GM15510 (cell line): ENCODE data around the gene HPSE2.

Experiments used
- POLR2A ChIP-seq: IDR thresholded peaks from 3 replicates; pipeline ENCODE4 v1.6.1; 2011; ENCODE audit warnings: borderline replicate concordance; ENCODE audit not compliant: insufficient read length; ENCODE audit errors: extremely low read depth

The HPSE2 gene

DNA sequence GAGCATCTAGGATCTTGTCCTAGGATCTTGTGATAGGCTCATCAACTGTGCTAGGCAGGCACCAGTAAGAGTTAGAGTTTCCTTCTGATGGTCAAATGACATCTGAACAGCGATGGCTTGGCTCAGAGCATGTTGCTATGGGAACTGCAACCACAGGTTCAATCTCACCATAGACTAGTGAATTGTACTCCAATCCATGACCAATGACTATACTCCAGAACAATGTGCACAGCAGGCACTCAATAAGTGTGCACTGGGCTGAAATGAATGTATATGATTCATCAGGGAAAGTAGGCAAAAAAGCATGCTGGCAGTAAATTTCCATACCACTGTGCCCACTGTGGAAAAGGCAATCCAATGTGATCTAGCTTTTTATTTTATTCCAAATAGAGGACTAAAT lies 625.4 kb downstream of the HPSE2 start:
- no peak for TF ChIP-seq POLR2A

DNA sequence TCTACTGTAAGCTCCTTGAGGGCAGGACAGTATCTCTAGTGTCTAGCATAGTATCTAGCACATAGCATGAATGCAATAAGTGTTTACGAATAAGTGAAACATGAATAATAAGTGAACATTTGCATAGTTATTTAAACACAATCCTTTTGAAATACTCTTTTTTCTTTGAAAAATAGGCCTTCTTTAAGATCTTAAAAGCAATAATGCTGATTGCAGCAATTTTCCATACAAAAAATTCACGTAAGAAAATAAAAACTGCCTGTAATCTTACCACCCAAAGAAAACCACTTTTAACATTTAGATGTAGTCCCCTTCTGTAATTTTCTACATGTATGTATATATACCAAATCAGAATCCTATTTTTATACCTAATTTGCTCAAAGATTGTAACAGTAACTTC lies 626.4 kb downstream of the HPSE2 start:
- TF ChIP-seq POLR2A = no peak

DNA sequence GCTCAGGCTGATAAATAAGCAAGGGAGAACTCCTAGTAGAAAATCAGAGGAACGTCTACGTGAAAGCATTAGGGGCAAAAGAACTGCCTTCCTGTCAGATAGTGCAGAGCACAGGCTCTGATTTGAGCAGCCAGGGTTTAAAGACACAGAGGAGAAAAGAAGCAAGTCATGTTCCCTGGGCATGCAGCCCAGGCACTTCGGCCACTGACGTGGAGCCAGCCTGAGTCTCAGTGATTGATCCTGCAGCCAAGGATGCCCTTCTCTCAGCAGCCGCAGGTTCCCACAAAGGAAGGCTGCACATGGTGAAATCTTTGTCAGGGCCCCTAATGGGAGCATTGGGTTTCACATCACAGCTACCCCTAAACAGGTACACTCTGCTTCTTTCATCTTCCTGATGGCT lies 627.2 kb downstream of the HPSE2 start:
- no peak for TF ChIP-seq POLR2A

DNA sequence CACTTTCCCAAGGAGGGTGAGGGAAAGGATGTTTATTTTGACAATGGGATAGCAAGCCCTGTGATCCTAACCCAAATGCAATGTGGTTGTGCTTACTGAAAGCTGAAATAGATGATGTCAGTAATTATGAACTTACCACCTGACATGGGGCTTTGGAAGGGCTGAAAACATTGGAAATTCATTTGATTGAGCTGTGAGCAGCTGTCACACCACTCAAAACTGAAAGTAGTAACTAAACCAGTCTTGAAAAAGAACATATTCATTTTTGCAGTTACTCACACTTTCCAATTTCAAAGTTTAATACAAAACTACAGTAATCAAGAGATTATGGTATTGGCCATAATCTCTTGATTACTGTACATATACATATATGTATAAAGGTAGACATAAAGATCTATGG lies 633.4 kb downstream of the HPSE2 start:
- no peak for TF ChIP-seq POLR2A

DNA sequence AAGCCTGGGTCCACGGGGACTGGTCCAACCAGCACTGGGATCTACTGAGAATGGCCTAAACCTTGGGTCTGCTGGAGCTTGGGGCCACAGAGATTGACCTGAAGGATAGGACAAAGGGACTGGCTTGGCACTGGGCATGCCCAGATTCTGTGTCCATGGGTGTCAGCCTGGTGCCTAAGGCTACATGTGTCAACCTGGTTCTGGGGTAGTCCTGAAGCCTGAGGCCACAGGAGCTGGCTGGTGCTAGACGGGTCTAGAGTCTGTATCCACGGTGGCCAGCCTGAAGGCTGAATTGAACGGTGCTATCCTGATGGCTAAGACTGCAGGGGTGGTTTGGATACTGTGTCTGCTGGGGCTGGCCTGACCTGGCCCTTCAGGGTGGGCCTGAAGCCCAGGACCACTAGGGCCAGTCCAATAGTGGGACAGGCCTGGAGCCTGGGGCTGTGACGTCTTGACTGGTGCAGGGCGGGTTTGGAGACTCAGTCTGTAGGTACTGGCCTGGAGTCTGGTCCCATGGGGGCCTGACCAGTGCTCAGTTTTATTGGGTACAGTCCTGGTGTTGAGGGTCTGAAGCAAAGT lies 636.5 kb downstream of the HPSE2 start:
- no peak for TF ChIP-seq POLR2A

DNA sequence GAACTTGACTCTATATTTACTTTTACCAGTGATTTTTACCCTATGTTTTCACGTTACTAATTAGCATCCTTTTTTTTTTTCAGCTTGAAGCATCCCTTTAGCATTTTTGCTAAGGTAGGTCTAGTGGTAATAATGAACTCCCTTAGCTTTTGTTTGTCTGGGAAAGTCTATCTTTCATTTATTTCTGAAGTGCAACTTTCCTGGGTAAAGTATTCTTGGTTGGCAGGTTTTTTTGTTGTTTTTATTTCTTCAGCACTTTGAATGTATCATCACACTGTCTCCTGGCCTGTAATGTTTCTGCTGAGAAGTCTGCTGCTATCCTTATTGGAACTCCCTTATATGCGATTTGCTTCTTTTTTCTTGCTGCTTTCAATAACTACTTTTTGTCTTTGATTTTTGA lies 639.2 kb downstream of the HPSE2 start:
- TF ChIP-seq POLR2A = no peak

DNA sequence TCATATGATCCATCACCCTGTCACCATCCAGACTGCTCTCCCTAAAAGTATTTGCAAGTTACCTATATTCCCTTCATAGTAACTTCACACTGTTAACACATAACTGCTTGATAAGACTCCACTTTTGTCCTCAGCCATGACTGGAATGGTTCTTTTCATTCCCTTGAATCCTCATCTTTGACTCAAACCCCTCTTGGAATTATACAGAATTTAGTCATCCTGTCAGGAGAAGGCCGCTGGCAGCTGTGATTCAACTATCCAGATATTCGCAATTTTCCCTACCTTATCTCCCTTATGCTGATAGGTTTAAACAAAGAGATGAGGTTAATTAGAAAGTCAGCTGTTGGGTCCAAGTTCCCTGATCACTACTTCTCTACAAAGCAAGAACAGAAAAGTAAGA lies 646.0 kb downstream of the HPSE2 start:
- no peak for TF ChIP-seq POLR2A

DNA sequence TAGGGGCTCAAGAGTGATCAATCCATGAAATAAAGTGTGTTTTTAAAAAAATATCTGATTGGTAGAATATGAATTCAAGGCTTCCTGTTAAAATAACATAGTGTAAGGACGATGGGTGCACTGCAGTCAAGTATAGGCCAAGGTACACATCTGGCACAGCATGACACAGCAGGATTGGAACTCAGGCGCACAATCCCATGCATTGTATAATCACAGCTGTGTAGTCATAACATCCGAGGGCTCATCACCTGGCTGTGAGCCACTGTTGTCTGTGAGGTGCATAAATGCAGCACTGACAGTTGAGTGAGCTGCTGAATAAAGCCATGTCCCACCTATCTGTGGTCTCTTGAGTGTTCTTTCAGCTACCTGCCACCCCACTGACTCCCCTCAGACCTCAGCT lies 646.6 kb downstream of the HPSE2 start:
- TF ChIP-seq POLR2A = no peak

DNA sequence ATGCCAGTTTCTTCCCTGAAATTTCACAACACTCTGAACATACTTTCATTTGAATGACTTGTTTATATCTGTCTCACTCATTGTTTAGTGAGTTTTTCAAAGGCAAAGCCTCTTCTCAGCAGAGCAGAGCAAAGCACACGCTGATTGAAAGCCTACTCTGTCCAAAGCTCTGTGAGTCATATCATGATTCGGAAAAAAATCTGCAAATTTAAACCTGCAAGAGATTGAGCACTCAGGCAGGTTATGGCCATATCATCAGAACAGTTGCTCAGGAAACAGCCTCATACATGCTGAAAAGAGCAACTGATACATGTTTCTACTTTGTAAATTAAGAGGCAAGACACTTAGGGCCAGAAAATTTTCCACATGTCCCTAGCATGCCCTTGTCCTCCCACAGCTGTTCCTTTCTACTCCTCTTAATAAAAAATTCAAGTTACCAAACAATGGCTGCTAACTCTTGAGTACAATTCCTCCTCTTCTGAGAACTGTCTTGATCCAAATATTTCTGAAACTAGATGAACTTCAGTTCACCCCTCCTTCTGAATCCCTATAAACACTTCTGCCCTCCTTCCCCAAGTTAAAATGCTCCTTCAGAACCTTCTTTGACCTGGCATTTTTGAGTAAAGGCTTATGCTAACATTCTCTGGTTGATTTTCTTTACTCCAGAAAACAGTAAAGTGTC lies 648.4 kb downstream of the HPSE2 start:
- TF ChIP-seq POLR2A = no peak

DNA sequence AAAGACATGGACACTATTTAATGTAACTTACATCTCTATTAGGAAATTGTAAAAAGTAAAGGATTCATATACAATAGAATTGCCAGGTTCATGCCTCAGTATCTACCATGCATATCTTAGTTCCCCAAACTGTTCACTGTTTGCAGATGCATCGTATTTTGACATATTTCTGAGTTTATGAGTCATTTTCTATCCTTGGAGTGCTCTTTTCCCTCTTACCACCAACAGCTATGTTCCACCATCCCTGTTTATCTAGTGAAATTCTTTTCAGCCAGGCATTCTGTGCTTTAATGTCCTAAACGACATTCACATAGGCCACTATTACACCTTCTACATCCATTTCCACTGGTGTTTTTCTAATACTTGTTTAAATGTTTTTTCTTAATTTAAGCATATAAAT lies 649.6 kb downstream of the HPSE2 start:
- TF ChIP-seq POLR2A = no peak

DNA sequence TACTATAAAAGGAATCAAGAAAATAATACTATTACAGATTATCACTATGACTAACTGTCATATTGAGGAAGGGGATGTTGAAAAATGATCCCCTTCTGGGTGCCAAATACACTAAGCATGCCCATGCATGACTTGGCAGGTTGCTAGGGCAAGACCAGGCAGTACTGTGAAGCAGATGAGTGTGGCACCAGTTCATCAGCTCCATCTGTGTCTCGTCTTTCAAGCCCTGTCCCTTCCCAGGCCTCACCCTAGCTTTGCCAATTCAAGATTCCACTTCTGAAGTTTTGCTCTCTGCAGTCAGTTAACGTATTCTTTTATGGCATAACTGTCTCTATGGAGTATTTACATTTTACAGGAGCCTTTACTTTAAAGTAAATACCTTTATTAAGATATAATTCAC lies 653.3 kb downstream of the HPSE2 start:
- no peak for TF ChIP-seq POLR2A

DNA sequence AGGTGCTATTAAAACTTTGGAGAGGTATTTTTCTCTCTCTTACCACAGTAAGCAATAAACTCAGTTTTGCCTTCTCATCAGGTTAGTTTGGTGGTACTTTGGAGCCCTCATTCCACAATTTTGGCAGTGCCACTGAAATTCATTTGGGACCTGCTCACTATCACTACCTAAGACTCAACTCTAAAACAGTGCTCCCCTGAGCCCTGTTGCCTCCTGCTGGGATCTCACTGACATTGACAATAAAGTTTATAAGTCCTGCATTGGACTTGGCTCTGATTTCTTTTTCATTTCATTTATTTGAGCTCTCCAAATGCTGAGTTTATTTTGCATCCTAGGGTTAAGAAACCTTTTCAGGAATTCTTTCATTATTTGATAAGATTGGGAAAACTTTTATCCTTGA lies 658.1 kb downstream of the HPSE2 start:
- TF ChIP-seq POLR2A = no peak

DNA sequence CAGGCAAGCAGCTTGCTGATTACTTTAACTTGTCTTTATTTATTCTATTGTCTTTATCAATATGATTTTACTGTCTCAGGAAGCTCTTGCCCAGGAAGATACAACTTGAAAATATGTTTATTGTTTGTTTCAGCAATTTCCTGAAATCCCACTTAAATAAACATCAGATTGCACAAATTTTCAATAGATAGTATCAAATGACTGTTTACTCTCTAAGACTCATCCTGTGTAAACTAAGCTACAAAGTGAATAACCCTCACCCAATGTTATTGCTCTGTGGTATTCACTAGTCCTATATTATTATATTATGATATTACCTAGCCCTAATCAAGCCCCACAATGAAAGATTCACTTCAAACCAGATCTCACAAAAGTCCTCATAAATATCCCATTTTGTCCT lies 658.5 kb downstream of the HPSE2 start:
- TF ChIP-seq POLR2A = no peak

DNA sequence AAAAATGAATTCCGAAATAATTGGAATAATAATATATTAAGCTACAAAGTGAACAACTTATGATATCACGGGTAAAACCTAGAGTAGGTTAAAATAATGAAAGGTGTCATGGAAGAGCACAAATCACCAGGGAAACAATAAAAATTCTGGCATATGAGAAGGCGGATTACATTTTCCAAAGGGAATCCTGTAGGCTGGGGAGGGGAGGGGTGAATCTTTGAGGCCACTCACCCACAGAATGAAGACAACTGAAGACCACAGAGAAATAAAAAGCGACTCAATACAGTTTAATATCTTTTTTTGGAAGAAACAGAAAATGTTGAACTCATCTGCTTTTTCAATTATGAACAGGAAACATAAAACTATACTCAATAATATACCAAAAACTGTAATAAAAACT lies 659.6 kb downstream of the HPSE2 start:
- no peak for TF ChIP-seq POLR2A

DNA sequence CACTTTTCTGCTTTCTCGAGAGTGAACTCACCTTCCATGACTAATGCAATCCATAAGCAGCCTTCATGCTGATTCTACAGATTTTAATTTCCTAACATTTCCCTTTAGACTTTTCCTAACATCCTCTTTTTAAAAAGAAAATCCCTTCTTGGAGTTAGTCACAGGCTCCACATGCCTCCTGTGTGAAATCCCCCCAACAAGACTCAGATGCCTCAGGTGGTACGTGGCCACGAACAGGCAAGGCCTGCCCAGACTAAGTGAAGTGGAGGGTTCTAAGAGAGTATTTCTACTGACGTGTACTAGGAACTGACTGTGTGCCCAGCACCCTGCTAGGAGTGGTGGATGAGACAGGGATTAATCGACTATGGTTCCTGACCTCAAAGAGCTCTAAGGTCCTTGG lies 663.1 kb downstream of the HPSE2 start:
- no peak for TF ChIP-seq POLR2A

DNA sequence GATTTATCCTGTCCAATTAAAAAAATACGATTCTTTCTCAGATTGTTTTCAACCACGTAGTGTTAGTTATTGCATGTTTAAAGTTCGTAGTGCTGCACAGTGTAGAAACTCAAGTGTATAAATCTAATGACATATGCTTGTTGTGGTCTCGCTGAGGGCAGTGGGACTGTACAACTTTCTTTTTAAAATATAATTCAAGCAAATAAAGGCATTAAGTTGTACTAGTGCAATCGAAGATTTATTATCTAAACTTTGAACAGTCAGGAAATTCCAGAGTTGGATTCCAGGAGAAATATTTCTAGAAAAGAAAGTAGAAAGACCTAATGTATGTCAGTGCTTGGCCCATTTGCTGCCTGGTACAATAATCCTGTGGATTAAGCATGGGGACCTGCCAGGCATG lies 664.8 kb downstream of the HPSE2 start:
- no peak for TF ChIP-seq POLR2A

DNA sequence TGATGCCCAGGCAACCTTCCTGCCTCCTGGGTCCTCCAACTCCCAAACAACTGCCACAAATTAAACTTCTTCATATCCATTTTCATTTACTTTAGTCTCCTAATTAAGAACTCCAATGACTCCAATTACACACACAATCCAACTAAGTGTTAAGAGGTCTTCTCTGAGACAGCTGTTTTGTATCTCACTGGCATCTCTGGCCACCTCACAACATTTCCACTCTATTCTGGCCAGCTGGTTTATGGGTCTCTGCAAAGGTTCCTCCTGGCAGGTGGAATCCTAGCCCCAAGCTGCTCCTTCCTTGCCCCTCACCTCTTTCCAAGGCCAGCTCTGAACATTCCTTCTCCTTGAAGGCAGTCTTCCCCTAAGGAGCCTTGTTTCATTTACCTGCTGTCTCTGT lies 665.8 kb downstream of the HPSE2 start:
- TF ChIP-seq POLR2A = no peak
